GM23338 (cell line): ENCODE results near the gene RGL3. TPM values are rescaled to one million over a fixed set of nuclear protein-coding genes. Genes with fewer than 3 reads are reported as not detected.

Experiments
- ATAC-seq: fragments of 200-7000 bp; cut with Tn5 transposase; 3 replicates; pipeline ENCODE4 v1.9.1; 2020
- DNase-seq: peaks from one replicate; pipeline ENCODE4 v3.0.0-alpha.2; 2015; ENCODE audit warnings: low spot score
- H2AFZ ChIP-seq: fragments of 200-600 bp; sonication (generic); 2 replicates; pipeline ENCODE4 v1.8.0; 2016; ENCODE audit warnings: antibody characterized with exemption, mild to moderate bottlenecking, moderate library complexity
- H3F3A ChIP-seq: fragments of 200-600 bp; sonication (generic); replicated peaks from 2 replicates; pipeline ENCODE4 v1.8.0; 2017; ENCODE audit warnings: antibody characterized with exemption, mixed run types, low read depth
- H3K27ac ChIP-seq: fragments of 200-600 bp; sonication (generic); 2 replicates; pipeline ENCODE4 v1.6.1; 2016; ENCODE audit warnings: low read depth
- H3K27me3 ChIP-seq: fragments of 200-600 bp; sonication (generic); 2 replicates; pipeline ENCODE4 v1.8.0; 2016; ENCODE audit warnings: mild to moderate bottlenecking, mixed run types, moderate library complexity; ENCODE audit not compliant: insufficient read depth
- H3K36me3 ChIP-seq: fragments of 200-600 bp; sonication (generic); 2 replicates; pipeline ENCODE4 v1.8.0; 2016; ENCODE audit warnings: mild to moderate bottlenecking; ENCODE audit not compliant: insufficient read depth
- H3K4me1 ChIP-seq: fragments of 200-600 bp; sonication (generic); 2 replicates; pipeline ENCODE4 v1.8.0; 2016; ENCODE audit warnings: mild to moderate bottlenecking, moderate library complexity; ENCODE audit not compliant: insufficient read depth
- H3K4me2 ChIP-seq: fragments of 200-600 bp; sonication (generic); 2 replicates; pipeline ENCODE4 v1.7.1; 2017; ENCODE audit warnings: mixed run types
- H3K4me3 ChIP-seq: fragments of 200-600 bp; sonication (generic); 2 replicates; pipeline ENCODE4 v1.6.1; 2016; ENCODE audit warnings: mixed run types
- H3K79me2 ChIP-seq: fragments of 200-600 bp; sonication (generic); replicated peaks from 2 replicates; pipeline ENCODE4 v1.8.0; 2017; ENCODE audit warnings: mild to moderate bottlenecking; ENCODE audit not compliant: insufficient read depth
- H3K9me2 ChIP-seq: fragments of 200-600 bp; sonication (generic); 2 replicates; pipeline ENCODE4 v1.8.0; 2017; ENCODE audit not compliant: insufficient read depth
- H4K20me1 ChIP-seq: fragments of 200-600 bp; sonication (generic); replicated peaks from 2 replicates; pipeline ENCODE4 v1.8.0; 2017; ENCODE audit warnings: mild to moderate bottlenecking; ENCODE audit not compliant: insufficient read depth
- H3K27ac Mint-ChIP-seq: 2 replicates; pipeline ENCODE4 v1.8.0; 2020; ENCODE audit warnings: inconsistent platforms, mild to moderate bottlenecking, moderate library complexity, mixed read lengths
- H3K27me3 Mint-ChIP-seq: 3 replicates; pipeline ENCODE4 v1.8.0; 2022; ENCODE audit warnings: low read depth, mild to moderate bottlenecking, moderate library complexity, mixed read lengths, inconsistent platforms; ENCODE audit not compliant: insufficient read depth, poor library complexity
- H3K36me3 Mint-ChIP-seq: 3 replicates; pipeline ENCODE4 v1.8.0; 2021; ENCODE audit warnings: low read depth, mild to moderate bottlenecking, inconsistent platforms, moderate library complexity, mixed read lengths
- H3K4me1 Mint-ChIP-seq: 3 replicates; pipeline ENCODE4 v1.8.0; 2020; ENCODE audit warnings: mild to moderate bottlenecking, inconsistent platforms, mixed read lengths
- H3K4me3 Mint-ChIP-seq: 3 replicates; pipeline ENCODE4 v1.8.0; 2021; ENCODE audit warnings: moderate library complexity, mild to moderate bottlenecking, inconsistent platforms, mixed read lengths
- H3K9me3 Mint-ChIP-seq: 3 replicates; pipeline ENCODE4 v1.8.0; 2020; ENCODE audit warnings: moderate library complexity, mild to moderate bottlenecking, inconsistent platforms, mixed read lengths
- EZH2phosphoT487 ChIP-seq: fragments of 200-600 bp; sonication (generic); IDR thresholded peaks from one replicate; pipeline ENCODE4 v1.8.1; 2018; ENCODE audit warnings: antibody characterized with exemption; ENCODE audit not compliant: unreplicated experiment
- JUNB ChIP-seq: IDR thresholded peaks from one replicate; pipeline ENCODE4 v1.6.1; 2016; ENCODE audit warnings: antibody characterized with exemption; ENCODE audit not compliant: unreplicated experiment
- POLR2AphosphoS5 ChIP-seq: IDR thresholded peaks from 2 replicates; pipeline ENCODE4 v1.6.1; 2016; ENCODE audit warnings: antibody characterized with exemption, low read depth
- ZNF114 ChIP-seq: fragments of 250-450 bp; sonication (Bioruptor Pico); IDR thresholded peaks from 2 replicates; pipeline ENCODE4 v1.5.0; 2020; ENCODE audit warnings: mild to moderate bottlenecking, moderate library complexity
- ZNF331 ChIP-seq: fragments of 250-450 bp; sonication (Bioruptor Pico); IDR thresholded peaks from 2 replicates; pipeline ENCODE4 v1.5.0; 2020; ENCODE audit warnings: low read depth, mild to moderate bottlenecking, moderate library complexity
- polyA plus RNA-seq: library from polyadenylated mRNA; unstranded; fragments of >200 nt; fragmentation: Nextera tagmentation; extraction: Ambion mirVana; gene quantifications from 2 replicates; pipeline ENCODE4 v1.2.1, GENCODE V29; 2016
- total RNA-seq: library from RNA; depleted of rRNA; stranded (reverse); fragments of >200 nt; shearing (Covaris generic); gene quantifications from 2 replicates; pipeline ENCODE4 v1.2.3, GENCODE V29; 2014
- TF ChIP-seq, protein P1 (sequence below), 2 experiments: fragments of 200-600 bp in 1 of 2; sonication (generic) in 1 of 2; conservative IDR thresholded peaks; 2 replicates each; pipeline versions ENCODE4 v1.5.1 to v1.6.1; 2016 to 2017; ENCODE audit warnings: antibody characterized with exemption in 2 of 2, low read depth in 2 of 2, mild to moderate bottlenecking in 2 of 2, moderate library complexity in 1 of 2
- TF ChIP-seq, protein P2 (sequence below): fragments of 250-450 bp; sonication (Bioruptor Pico); IDR thresholded peaks from 2 replicates; pipeline ENCODE4 v1.5.0; 2020; ENCODE audit warnings: mild to moderate bottlenecking, moderate library complexity
- TF ChIP-seq, protein P3 (sequence below): IDR thresholded peaks from one replicate; pipeline ENCODE4 v1.6.1; 2018; ENCODE audit warnings: antibody characterized with exemption; ENCODE audit not compliant: unreplicated experiment

The RGL3 gene
- total and polyA plus RNA-seq, 2 experiments from 2014 or later, result 48.8 to 49.4 TPM

DNA sequence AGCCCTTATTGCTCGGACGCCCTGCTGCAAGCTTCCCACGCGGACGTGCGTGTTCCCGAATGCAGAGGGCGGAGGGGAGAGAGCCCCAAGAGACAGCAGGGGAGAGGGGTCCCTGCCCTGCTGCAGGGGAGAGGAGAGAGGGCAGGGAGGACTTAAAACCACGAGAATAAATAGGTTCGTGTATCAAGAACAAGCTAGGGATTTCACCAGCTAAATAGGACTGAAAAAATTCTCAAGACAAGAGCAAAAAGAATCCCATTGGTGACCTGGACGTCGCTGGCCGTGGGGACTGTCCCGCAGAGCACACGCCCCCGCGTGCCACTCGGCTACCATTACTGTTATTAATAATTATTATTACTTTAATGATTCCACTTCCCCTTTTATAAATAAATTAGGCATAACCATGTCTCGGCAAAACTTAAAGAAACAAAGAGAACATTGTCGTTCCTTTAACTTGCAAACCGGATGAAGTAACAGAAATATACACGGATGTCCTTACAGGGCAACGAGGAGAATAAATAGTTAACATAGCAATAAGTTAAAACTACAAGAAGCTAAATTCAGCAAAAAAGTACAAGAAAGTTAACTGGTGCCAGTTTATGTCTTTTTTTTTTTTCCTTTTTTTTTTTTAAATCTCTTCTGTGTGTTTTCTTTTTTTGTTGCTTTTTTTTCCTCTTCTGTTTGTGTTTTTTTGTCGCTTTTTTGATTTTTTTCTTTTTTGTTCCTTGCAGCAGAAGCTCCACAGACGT, 32.9 kb upstream of the RGL3 start:
- Mint-ChIP-seq H3K27me3 (peaks cover 12% of the 10 kb centered on the region), H3K4me3 (peak overlapping the region; percentile 45), H3K4me1 (peaks cover 22% of the 10 kb centered on the region), H3K9me3 (no peaks in the 10 kb centered on the region; the same call in 2 of the 3 replicates), H3K27ac (peak overlapping the region; percentile 92), H3K36me3 (peaks cover 20% of the 10 kb centered on the region)
- DNase-seq (peak; percentile 45), ATAC-seq (peak; percentile 6; the same call in 2 of the 3 replicates)
- Histone ChIP-seq H3K27ac (no peak overlapping the region; the same call in 1 of the 2 replicates), H2AFZ (no peak overlapping the region), H3K79me2 (no peaks in the 10 kb centered on the region), H3K4me2 (peak overlapping the region; percentile 55), H3F3A (0 out of 2 replicates have a peak, but pooled peaks cover 9% of the 10 kb centered on the region), H3K9me2 (no peaks in the 10 kb centered on the region), H4K20me1 (no peaks in the 10 kb centered on the region), H3K27me3 (no peaks in the 10 kb centered on the region), H3K36me3 (no peaks in the 10 kb centered on the region; the same call in 1 of the 2 replicates), H3K4me3 (peak overlapping the region; percentile 12; the same call in 1 of the 2 replicates), H3K4me1 (peaks cover 31% of the 10 kb centered on the region)
- TF ChIP-seq EZH2phosphoT487, result no peak

- Mint-ChIP-seq H3K27me3 (peaks cover 14% of the 10 kb centered on the region), H3K36me3 (peaks cover 23% of the 10 kb centered on the region), H3K4me3 (no peak overlapping the region), H3K9me3 (no peaks in the 10 kb centered on the region; the same call in 2 of the 3 replicates), H3K4me1 (peaks cover 25% of the 10 kb centered on the region), H3K27ac (0 out of 2 replicates have a peak overlapping the region, but pooled peaks have one; percentile 52)
- Histone ChIP-seq H3K79me2 (no peaks in the 10 kb centered on the region), H4K20me1 (no peaks in the 10 kb centered on the region), H3K4me3 (peak overlapping the region; percentile 12; the same call in 1 of the 2 replicates), H3K4me2 (peak overlapping the region; percentile 55), H3K36me3 (no peaks in the 10 kb centered on the region; the same call in 1 of the 2 replicates), H3F3A (0 out of 2 replicates have a peak, but pooled peaks cover 9% of the 10 kb centered on the region), H3K4me1 (peaks cover 31% of the 10 kb centered on the region), H3K27ac (no peak overlapping the region), H3K27me3 (no peaks in the 10 kb centered on the region), H2AFZ (no peak overlapping the region), H3K9me2 (no peaks in the 10 kb centered on the region)
- DNase-seq (no peak), ATAC-seq (peak; percentile 7; the same call in 2 of the 3 replicates)
- TF ChIP-seq, protein P1, sequence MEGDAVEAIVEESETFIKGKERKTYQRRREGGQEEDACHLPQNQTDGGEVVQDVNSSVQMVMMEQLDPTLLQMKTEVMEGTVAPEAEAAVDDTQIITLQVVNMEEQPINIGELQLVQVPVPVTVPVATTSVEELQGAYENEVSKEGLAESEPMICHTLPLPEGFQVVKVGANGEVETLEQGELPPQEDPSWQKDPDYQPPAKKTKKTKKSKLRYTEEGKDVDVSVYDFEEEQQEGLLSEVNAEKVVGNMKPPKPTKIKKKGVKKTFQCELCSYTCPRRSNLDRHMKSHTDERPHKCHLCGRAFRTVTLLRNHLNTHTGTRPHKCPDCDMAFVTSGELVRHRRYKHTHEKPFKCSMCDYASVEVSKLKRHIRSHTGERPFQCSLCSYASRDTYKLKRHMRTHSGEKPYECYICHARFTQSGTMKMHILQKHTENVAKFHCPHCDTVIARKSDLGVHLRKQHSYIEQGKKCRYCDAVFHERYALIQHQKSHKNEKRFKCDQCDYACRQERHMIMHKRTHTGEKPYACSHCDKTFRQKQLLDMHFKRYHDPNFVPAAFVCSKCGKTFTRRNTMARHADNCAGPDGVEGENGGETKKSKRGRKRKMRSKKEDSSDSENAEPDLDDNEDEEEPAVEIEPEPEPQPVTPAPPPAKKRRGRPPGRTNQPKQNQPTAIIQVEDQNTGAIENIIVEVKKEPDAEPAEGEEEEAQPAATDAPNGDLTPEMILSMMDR (conservative IDR thresholded peaks at IDR 0.05; ENCODE audit: low read depth in 2 of 2), result no peak
- no peak for TF ChIP-seq ZNF331 (CRISPR knock-in tag)
- TF ChIP-seq POLR2AphosphoS5, result no peak
- no peak for TF ChIP-seq ZNF114
- TF ChIP-seq, protein P2, sequence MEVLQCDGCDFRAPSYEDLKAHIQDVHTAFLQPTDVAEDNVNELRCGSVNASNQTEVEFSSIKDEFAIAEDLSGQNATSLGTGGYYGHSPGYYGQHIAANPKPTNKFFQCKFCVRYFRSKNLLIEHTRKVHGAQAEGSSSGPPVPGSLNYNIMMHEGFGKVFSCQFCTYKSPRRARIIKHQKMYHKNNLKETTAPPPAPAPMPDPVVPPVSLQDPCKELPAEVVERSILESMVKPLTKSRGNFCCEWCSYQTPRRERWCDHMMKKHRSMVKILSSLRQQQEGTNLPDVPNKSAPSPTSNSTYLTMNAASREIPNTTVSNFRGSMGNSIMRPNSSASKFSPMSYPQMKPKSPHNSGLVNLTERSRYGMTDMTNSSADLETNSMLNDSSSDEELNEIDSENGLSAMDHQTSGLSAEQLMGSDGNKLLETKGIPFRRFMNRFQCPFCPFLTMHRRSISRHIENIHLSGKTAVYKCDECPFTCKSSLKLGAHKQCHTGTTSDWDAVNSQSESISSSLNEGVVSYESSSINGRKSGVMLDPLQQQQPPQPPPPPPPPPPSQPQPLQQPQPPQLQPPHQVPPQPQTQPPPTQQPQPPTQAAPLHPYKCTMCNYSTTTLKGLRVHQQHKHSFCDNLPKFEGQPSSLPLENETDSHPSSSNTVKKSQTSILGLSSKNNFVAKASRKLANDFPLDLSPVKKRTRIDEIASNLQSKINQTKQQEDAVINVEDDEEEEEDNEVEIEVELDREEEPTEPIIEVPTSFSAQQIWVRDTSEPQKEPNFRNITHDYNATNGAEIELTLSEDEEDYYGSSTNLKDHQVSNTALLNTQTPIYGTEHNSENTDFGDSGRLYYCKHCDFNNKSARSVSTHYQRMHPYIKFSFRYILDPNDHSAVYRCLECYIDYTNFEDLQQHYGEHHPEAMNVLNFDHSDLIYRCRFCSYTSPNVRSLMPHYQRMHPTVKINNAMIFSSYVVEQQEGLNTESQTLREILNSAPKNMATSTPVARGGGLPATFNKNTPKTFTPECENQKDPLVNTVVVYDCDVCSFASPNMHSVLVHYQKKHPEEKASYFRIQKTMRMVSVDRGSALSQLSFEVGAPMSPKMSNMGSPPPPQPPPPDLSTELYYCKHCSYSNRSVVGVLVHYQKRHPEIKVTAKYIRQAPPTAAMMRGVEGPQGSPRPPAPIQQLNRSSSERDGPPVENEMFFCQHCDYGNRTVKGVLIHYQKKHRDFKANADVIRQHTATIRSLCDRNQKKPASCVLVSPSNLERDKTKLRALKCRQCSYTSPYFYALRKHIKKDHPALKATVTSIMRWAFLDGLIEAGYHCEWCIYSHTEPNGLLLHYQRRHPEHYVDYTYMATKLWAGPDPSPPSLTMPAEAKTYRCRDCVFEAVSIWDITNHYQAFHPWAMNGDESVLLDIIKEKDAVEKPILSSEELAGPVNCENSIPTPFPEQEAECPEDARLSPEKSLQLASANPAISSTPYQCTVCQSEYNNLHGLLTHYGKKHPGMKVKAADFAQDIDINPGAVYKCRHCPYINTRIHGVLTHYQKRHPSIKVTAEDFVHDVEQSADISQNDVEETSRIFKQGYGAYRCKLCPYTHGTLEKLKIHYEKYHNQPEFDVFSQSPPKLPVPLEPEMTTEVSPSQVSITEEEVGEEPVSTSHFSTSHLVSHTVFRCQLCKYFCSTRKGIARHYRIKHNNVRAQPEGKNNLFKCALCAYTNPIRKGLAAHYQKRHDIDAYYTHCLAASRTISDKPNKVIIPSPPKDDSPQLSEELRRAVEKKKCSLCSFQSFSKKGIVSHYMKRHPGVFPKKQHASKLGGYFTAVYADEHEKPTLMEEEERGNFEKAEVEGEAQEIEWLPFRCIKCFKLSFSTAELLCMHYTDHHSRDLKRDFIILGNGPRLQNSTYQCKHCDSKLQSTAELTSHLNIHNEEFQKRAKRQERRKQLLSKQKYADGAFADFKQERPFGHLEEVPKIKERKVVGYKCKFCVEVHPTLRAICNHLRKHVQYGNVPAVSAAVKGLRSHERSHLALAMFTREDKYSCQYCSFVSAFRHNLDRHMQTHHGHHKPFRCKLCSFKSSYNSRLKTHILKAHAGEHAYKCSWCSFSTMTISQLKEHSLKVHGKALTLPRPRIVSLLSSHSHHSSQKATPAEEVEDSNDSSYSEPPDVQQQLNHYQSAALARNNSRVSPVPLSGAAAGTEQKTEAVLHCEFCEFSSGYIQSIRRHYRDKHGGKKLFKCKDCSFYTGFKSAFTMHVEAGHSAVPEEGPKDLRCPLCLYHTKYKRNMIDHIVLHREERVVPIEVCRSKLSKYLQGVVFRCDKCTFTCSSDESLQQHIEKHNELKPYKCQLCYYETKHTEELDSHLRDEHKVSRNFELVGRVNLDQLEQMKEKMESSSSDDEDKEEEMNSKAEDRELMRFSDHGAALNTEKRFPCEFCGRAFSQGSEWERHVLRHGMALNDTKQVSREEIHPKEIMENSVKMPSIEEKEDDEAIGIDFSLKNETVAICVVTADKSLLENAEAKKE (CRISPR knock-in tag), result no peak
- TF ChIP-seq JUNB, result no peak
- TF ChIP-seq, protein P3, sequence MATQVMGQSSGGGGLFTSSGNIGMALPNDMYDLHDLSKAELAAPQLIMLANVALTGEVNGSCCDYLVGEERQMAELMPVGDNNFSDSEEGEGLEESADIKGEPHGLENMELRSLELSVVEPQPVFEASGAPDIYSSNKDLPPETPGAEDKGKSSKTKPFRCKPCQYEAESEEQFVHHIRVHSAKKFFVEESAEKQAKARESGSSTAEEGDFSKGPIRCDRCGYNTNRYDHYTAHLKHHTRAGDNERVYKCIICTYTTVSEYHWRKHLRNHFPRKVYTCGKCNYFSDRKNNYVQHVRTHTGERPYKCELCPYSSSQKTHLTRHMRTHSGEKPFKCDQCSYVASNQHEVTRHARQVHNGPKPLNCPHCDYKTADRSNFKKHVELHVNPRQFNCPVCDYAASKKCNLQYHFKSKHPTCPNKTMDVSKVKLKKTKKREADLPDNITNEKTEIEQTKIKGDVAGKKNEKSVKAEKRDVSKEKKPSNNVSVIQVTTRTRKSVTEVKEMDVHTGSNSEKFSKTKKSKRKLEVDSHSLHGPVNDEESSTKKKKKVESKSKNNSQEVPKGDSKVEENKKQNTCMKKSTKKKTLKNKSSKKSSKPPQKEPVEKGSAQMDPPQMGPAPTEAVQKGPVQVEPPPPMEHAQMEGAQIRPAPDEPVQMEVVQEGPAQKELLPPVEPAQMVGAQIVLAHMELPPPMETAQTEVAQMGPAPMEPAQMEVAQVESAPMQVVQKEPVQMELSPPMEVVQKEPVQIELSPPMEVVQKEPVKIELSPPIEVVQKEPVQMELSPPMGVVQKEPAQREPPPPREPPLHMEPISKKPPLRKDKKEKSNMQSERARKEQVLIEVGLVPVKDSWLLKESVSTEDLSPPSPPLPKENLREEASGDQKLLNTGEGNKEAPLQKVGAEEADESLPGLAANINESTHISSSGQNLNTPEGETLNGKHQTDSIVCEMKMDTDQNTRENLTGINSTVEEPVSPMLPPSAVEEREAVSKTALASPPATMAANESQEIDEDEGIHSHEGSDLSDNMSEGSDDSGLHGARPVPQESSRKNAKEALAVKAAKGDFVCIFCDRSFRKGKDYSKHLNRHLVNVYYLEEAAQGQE, result no peak
These were observed 32.3 kb upstream of the RGL3 start for GRCh38 chr19:11451327-11451870.
